ENCODE results near the gene FCF1.

- no peak for TF ChIP-seq CTCF (IDR thresholded peaks at IDR 0.05 in 8 of 11, conservative IDR thresholded peaks at IDR 0.05 in 3 of 11)
- no peak for TF ChIP-seq POLR2A (IDR thresholded peaks at IDR 0.05)
- no peak for TF ChIP-seq POLR2AphosphoS5 (IDR thresholded peaks at IDR 0.05)
These were observed 10.2 kb downstream of the FCF1 start for GRCh38 chr14:74723134-74723533.

All from spleen (tissue), 7 donors.